ENCODE data around the gene GAL3ST3.

GRCh38 chr11:66072518-66072917, 23.6 kb upstream of the GAL3ST3 start:
- TF ChIP-seq CTCF (IDR thresholded peaks at IDR 0.05) (no peak), EP300 (IDR thresholded peaks at IDR 0.05) (no peak), POLR2A (IDR thresholded peaks at IDR 0.05) (no peak), POLR2AphosphoS5 (IDR thresholded peaks at IDR 0.05) (no peak)
